Muscle layer of duodenum (tissue), 2 donors: ENCODE measurements around the gene MICAL2.
"Not testable (repeated sequence)": the region's sequence is repeated elsewhere in the genome, so short reads cannot be mapped to it uniquely, and the experiment has no call there.

Experiments
- H3K27ac ChIP-seq: one replicate; pipeline ENCODE4 v1.7.0; 2013; ENCODE audit warnings: mild to moderate bottlenecking, low read length
- H3K27me3 ChIP-seq: one replicate; pipeline ENCODE4 v1.7.0; 2013; ENCODE audit warnings: low read depth, mild to moderate bottlenecking, control low read depth, low read length
- H3K36me3 ChIP-seq, 2 donors: one replicate each; pipeline ENCODE4 v1.7.0; 2013; ENCODE audit warnings: low read length in 2 of 2, control low read depth in 1 of 2, mild to moderate bottlenecking in 1 of 2; ENCODE audit not compliant: insufficient read depth in 2 of 2, control insufficient read depth in 1 of 2
- H3K4me1 ChIP-seq, 2 donors: one replicate each; pipeline ENCODE4 v1.7.0; 2013; ENCODE audit warnings: low read length in 2 of 2, mild to moderate bottlenecking in 2 of 2, control low read depth in 1 of 2, moderate library complexity in 1 of 2; ENCODE audit not compliant: insufficient read depth in 2 of 2, control insufficient read depth in 1 of 2
- H3K4me3 ChIP-seq, 2 donors: one replicate each; pipeline ENCODE4 v1.7.0; 2013; ENCODE audit warnings: low read length in 2 of 2, low read depth in 1 of 2, mild to moderate bottlenecking in 1 of 2
- H3K9me3 ChIP-seq, 2 donors: one replicate each; pipeline ENCODE4 v1.7.0; 2013; ENCODE audit warnings: low read length in 2 of 2, control low read depth in 1 of 2, mild to moderate bottlenecking in 1 of 2; ENCODE audit not compliant: control insufficient read depth in 1 of 2
- donor health status: healthy.

The MICAL2 gene

GRCh38 chr11:12142909-12143308 is 32.5 kb downstream of the MICAL2 start:
- Histone ChIP-seq H3K27ac (no peak overlapping the region), H3K4me1 (peaks cover 27 to 29% of the 10 kb centered on the region in 2 donors), H3K27me3 (no peaks in the 10 kb centered on the region), H3K9me3 (no peaks in the 10 kb centered on the region), H3K4me3 (no peak overlapping the region), H3K36me3 (peaks cover 7 to 14% of the 10 kb centered on the region in 2 donors)

GRCh38 chr11:12143461-12144258 is 33.3 kb downstream of the MICAL2 start:
- H3K27ac ChIP-seq = no peak overlapping the region
- no peaks in the 10 kb centered on the region for H3K9me3 ChIP-seq
- H3K4me1 ChIP-seq = peaks cover 25 to 27% of the 10 kb centered on the region in 2 donors
- H3K4me3 ChIP-seq = no peak overlapping the region
- peaks cover 7 to 11% of the 10 kb centered on the region in 2 donors for H3K36me3 ChIP-seq
- H3K27me3 ChIP-seq = no peaks in the 10 kb centered on the region

GRCh38 chr11:12144330-12145174 is 34.2 kb downstream of the MICAL2 start:
- no peaks in the 10 kb centered on the region for H3K27me3 ChIP-seq
- no peak overlapping the region for H3K4me3 ChIP-seq
- peaks cover 24 to 27% of the 10 kb centered on the region in 2 donors for H3K4me1 ChIP-seq
- no peak overlapping the region for H3K27ac ChIP-seq
- H3K36me3 ChIP-seq = peaks cover 5 to 7% of the 10 kb centered on the region in 2 donors
- H3K9me3 ChIP-seq = no peaks in the 10 kb centered on the region

- not testable (repeated sequence) for H3K27ac ChIP-seq, H3K27me3 ChIP-seq, H3K4me3 ChIP-seq, H3K9me3 ChIP-seq, H3K36me3 ChIP-seq
- H3K4me1 ChIP-seq = peaks cover 14 to 19% of the 10 kb centered on the region in 2 donors
Measured at GRCh38 chr11:12146678-12147077, 36.3 kb downstream of the MICAL2 start.

GRCh38 chr11:12147827-12148226 is 37.4 kb downstream of the MICAL2 start:
- H3K4me3 ChIP-seq = no peak overlapping the region
- no peaks in the 10 kb centered on the region for H3K9me3 ChIP-seq
- peaks cover 14 to 16% of the 10 kb centered on the region in 2 donors for H3K4me1 ChIP-seq
- H3K27me3 ChIP-seq = no peaks in the 10 kb centered on the region
- H3K27ac ChIP-seq = no peak overlapping the region
- H3K36me3 ChIP-seq = peaks cover 0 to 7% of the 10 kb centered on the region in 2 donors

GRCh38 chr11:12148466-12148865 is 38.1 kb downstream of the MICAL2 start:
- peaks cover 9 to 10% of the 10 kb centered on the region in 2 donors for H3K4me1 ChIP-seq
- no peak overlapping the region for H3K27ac ChIP-seq

GRCh38 chr11:12148882-12149281 is 38.5 kb downstream of the MICAL2 start:
- Histone ChIP-seq H3K4me3 (no peak overlapping the region), H3K9me3 (no peaks in the 10 kb centered on the region), H3K27ac (no peak overlapping the region), H3K4me1 (peaks cover 5 to 6% of the 10 kb centered on the region in 2 donors), H3K36me3 (peaks cover 0 to 7% of the 10 kb centered on the region in 2 donors), H3K27me3 (no peaks in the 10 kb centered on the region)

More at GRCh38 chr11:12148466-12148865, 38.1 kb downstream of the MICAL2 start:
- Histone ChIP-seq H3K9me3 (no peaks in the 10 kb centered on the region), H3K27me3 (no peaks in the 10 kb centered on the region), H3K36me3 (peaks cover 0 to 7% of the 10 kb centered on the region in 2 donors), H3K4me3 (no peak overlapping the region)

DNA sequence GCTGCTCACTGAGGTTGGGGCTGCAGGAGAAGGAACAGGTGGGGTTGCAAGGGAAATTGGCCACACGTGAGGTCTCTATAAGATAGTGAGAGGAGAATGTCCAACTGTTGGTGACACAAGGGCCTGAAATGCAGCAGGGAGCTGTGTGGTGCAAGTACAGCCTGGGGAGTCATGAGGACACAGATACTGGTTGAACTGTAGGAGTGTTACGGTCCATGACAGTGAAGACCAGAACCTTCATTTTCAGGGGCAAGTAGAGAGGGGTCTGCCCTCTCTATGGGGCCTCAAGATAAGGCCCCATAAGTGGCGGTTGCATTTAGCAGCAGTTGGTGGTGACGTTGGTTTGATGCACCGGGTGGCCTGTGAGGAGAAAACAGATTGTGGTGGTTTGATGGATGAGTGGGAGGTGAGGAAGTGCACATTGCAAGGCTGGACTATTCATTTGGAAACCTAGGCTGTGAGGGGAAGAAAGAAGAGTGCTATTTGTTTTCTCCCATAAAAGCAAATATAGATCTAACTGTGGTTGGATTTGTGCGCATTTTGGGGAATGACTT is 39.4 kb downstream of the MICAL2 start:
- H3K9me3 ChIP-seq = no peaks in the 10 kb centered on the region
- H3K27ac ChIP-seq = no peak overlapping the region
- no peaks in the 10 kb centered on the region for H3K27me3 ChIP-seq
- no peak overlapping the region for H3K4me3 ChIP-seq
- H3K36me3 ChIP-seq = peaks cover 0 to 7% of the 10 kb centered on the region in 2 donors
- H3K4me1 ChIP-seq = no peaks in the 10 kb centered on the region

DNA sequence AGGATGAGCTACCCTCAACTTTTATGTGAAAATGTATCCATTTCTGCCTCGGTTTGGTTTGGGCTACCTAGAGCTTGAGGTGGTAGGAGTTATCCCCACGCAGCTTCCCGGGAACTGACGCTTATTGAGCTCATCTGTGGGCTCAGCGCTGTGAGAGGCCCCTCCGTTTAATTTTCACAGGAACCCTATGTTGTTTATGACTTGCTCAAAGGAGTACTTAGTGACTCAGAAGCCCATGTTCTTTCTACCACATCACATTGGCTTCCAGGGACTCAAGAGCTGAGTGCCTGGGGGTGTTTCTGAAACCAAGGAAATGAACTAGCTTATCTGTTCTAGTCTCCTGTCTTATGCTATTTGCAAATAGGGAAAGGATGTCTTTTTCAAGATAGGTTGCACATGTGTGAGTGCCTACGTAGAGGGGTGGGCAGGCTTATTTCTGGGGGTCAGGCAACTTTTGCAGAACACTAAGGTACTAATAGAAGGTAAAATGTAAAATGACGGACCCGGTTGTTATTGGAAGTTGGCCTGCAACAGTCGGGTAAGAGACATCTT is 40.5 kb downstream of the MICAL2 start:
- no peak overlapping the region for H3K27ac ChIP-seq
- H3K4me1 ChIP-seq = no peaks in the 10 kb centered on the region
- no peaks in the 10 kb centered on the region for H3K36me3 ChIP-seq
- H3K27me3 ChIP-seq = no peaks in the 10 kb centered on the region
- no peaks in the 10 kb centered on the region for H3K9me3 ChIP-seq
- no peak overlapping the region for H3K4me3 ChIP-seq

DNA sequence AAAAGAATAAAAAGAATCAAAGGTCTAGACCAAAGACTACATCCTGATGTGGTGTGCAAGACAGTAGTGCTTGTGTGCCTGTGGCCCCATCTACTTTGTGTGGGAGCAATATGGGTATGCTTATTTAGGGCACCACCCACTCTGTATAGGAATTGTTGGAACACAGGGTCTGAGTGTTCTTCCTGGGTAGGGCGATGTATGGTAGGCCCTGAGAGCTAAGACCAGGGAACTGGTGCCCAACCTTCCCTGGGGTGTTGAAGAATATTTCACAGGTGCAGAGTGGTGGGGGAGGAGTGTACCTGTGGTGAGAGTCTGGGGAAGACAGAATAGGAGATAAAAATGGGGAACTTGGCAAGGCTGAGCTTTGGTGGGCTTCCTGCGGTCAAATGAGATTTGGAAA is 41.9 kb downstream of the MICAL2 start:
- no peaks in the 10 kb centered on the region for H3K27me3 ChIP-seq
- no peaks in the 10 kb centered on the region for H3K9me3 ChIP-seq
- no peak overlapping the region for H3K4me3 ChIP-seq
- H3K36me3 ChIP-seq = no peaks in the 10 kb centered on the region
- peaks cover 6 to 9% of the 10 kb centered on the region in 2 donors for H3K4me1 ChIP-seq
- no peak overlapping the region for H3K27ac ChIP-seq
